Endodermal cell (in vitro differentiated cells): Measurements from ENCODE around the gene ANO6. TPM values are rescaled to one million over a fixed set of nuclear protein-coding genes. Genes with fewer than 3 reads are reported as not detected.
A peak's percentile ranks its signal among the peaks of the same experiment; 100 is the strongest.

Experiments used
- DNase-seq: peaks from one replicate; pipeline ENCODE4 v3.0.0-alpha.2; 2017
- H3K27ac ChIP-seq: 2 replicates; pipeline ENCODE4 v1.5.1; 2013; ENCODE audit warnings: mild to moderate bottlenecking, low read depth, low read length, moderate library complexity
- H3K27me3 ChIP-seq: 2 replicates; pipeline ENCODE4 v1.6.1; 2013; ENCODE audit warnings: mild to moderate bottlenecking, low read length, moderate library complexity; ENCODE audit not compliant: insufficient read depth, control insufficient read depth, poor library complexity, severe bottlenecking
- H3K36me3 ChIP-seq: 2 replicates; pipeline ENCODE4 v1.7.0; 2013; ENCODE audit warnings: mild to moderate bottlenecking, low read length, moderate library complexity; ENCODE audit not compliant: control insufficient read depth, insufficient read depth
- H3K4me1 ChIP-seq: one replicate; pipeline ENCODE4 v1.7.0; 2013; ENCODE audit warnings: low read length; ENCODE audit not compliant: control insufficient read depth, insufficient read depth
- H3K4me3 ChIP-seq: 2 replicates; pipeline ENCODE4 v1.5.1; 2013; ENCODE audit warnings: mild to moderate bottlenecking, low read length, moderate library complexity
- H3K9ac ChIP-seq: 2 replicates; pipeline ENCODE4 v1.6.1; 2013; ENCODE audit warnings: mild to moderate bottlenecking, low read length, moderate library complexity; ENCODE audit not compliant: poor library complexity, severe bottlenecking; ENCODE audit errors: extremely low read depth
- H3K9me3 ChIP-seq: 2 replicates; pipeline ENCODE4 v1.6.1; 2013; ENCODE audit warnings: mild to moderate bottlenecking, low read length, moderate library complexity; ENCODE audit not compliant: control insufficient read depth
- H3K27ac Mint-ChIP-seq: 2 replicates; pipeline ENCODE4 v1.8.0; 2020; ENCODE audit warnings: mixed read lengths
- H3K27me3 Mint-ChIP-seq: 2 replicates; pipeline ENCODE4 v1.8.0; 2021; ENCODE audit warnings: mild to moderate bottlenecking, mixed read lengths; ENCODE audit not compliant: insufficient read depth
- H3K36me3 Mint-ChIP-seq: 2 replicates; pipeline ENCODE4 v1.8.0; 2020; ENCODE audit warnings: low read depth, mixed read lengths
- H3K4me1 Mint-ChIP-seq: 2 replicates; pipeline ENCODE4 v1.8.0; 2020; ENCODE audit warnings: mixed read lengths
- H3K4me3 Mint-ChIP-seq: 2 replicates; pipeline ENCODE4 v1.8.0; 2020; ENCODE audit warnings: mild to moderate bottlenecking, moderate library complexity, mixed read lengths
- H3K9me3 Mint-ChIP-seq: 2 replicates; pipeline ENCODE4 v1.8.0; 2020; ENCODE audit warnings: mild to moderate bottlenecking, mixed read lengths
- WGBS, 2 experiments: methylation state at CpG; one replicate each; pipeline versions ENCODE4 v1.1.5 to v1.1.7; 2013; ENCODE audit warnings: missing lambda C conversion rate in 2 of 2, mixed read lengths in 1 of 2; ENCODE audit not compliant: insufficient coverage in 1 of 2, insufficient read length in 1 of 2; 5-methylcytosine and 5-hydroxymethylcytosine counted together
- total RNA-seq, 2 donors: library from RNA; stranded (reverse); fragmentation: NEBNext Ultra II Directional in 1 of 2; extraction: Animal tissue kit (Norgen Biotek cat#: 25700) in 1 of 2; gene quantifications; 2 replicates in 1 of 2; 3 replicates in 1 of 2; pipeline ENCODE4 v1.2.1, GENCODE V29; 2021
- TF ChIP-seq, protein P1 (sequence below): fragments of 200-600 bp; sonication (generic); conservative IDR thresholded peaks from 2 replicates; pipeline ENCODE4 v1.5.0; 2021; ENCODE audit warnings: antibody characterized with exemption, mild to moderate bottlenecking

ANO6 gene
- total RNA-seq, 2 donors from 2014 or later = 53.5 to 55.2 TPM

DNA sequence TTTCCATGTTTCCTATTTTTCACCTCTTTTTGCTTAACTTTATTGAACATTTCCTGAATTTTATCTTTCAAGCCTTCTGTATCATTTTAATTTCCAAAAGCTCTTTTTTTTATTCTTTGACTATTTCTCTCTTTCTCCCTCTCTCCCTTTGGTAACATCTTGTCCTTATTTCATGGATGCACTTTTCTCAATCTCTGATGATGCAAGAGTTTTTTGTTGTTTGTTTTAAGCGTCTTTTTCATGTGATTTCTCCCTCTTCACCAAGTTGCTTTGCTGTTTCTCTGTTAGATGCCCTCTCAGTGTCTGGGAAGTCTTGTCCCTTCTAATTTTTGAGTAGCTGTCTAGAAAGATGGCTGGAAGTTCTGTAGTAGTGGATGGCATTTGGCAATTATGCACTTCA lies 62.6 kb downstream of the ANO6 start:
- H3K27ac ChIP-seq = no peak overlapping the region
- H3K9ac ChIP-seq = no peak overlapping the region
- H3K27me3 ChIP-seq = no peaks in the 10 kb centered on the region
- 100% methylated on average over 1 of the region's 1 CpG for WGBS, 2 experiments
- Mint-ChIP-seq H3K4me3 (no peak overlapping the region), H3K27ac (no peak overlapping the region), H3K36me3 (peaks cover 28% of the 10 kb centered on the region), H3K9me3 (no peaks in the 10 kb centered on the region), H3K4me1 (peaks cover 12% of the 10 kb centered on the region), H3K27me3 (no peaks in the 10 kb centered on the region)
- H3K4me1 ChIP-seq = peaks cover 2% of the 10 kb centered on the region
- H3K4me3 ChIP-seq = no peak overlapping the region
- H3K9me3 ChIP-seq = no peaks in the 10 kb centered on the region
- H3K36me3 ChIP-seq = peaks cover 15% of the 10 kb centered on the region
- TF ChIP-seq, protein P1, sequence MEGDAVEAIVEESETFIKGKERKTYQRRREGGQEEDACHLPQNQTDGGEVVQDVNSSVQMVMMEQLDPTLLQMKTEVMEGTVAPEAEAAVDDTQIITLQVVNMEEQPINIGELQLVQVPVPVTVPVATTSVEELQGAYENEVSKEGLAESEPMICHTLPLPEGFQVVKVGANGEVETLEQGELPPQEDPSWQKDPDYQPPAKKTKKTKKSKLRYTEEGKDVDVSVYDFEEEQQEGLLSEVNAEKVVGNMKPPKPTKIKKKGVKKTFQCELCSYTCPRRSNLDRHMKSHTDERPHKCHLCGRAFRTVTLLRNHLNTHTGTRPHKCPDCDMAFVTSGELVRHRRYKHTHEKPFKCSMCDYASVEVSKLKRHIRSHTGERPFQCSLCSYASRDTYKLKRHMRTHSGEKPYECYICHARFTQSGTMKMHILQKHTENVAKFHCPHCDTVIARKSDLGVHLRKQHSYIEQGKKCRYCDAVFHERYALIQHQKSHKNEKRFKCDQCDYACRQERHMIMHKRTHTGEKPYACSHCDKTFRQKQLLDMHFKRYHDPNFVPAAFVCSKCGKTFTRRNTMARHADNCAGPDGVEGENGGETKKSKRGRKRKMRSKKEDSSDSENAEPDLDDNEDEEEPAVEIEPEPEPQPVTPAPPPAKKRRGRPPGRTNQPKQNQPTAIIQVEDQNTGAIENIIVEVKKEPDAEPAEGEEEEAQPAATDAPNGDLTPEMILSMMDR = no peak
- DNase-seq = no peak

DNA sequence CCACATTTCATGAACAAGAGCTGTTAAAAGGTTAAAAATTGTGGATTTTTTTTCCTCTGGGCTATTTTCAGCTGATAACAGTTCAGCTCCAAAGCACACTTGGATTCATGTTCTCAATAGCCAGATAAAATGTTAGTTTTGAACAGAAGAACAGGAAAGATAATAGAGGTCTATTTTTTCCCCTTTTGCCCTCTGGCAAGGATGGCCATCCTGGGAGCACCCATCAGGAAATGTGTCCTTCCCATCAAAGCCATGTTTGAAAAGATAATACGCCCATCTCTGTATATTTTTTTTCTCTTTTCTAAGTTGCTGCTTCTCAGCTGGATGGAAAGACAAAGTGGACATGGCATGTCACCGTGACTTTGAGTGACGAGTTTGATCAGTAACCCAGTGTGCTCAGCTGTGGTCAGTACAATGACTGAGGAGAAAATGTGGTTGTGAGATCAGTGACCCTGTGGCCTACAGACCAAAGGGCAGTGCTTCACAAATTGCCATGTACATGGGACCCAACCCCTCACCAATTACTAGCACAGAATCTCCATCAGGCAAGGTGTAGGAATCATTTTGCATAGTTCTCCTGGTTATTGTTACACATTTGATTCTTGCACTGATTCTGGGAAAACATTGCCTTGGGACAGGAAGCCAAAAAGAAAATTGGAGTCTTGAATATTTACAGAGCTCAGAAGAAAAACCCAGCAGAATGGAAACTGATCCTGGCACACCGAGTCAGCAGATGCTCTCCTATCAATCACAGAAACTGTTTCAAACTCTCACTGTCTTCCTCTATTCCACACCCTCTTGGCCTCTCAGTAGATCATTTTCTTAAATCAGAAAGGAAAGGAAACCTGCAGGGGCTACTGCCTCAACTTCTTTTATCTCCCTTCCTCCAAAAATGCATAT lies 64.3 kb downstream of the ANO6 start:
- H3K4me3 Mint-ChIP-seq = no peak overlapping the region
- no peaks in the 10 kb centered on the region for H3K27me3 ChIP-seq
- H3K9ac ChIP-seq = no peak overlapping the region
- H3K4me1 ChIP-seq = peaks cover 17% of the 10 kb centered on the region
- no peaks in the 10 kb centered on the region for H3K9me3 ChIP-seq
- DNase-seq = no peak
- H3K36me3 Mint-ChIP-seq = peaks cover 28% of the 10 kb centered on the region
- peaks cover 28% of the 10 kb centered on the region for H3K4me1 Mint-ChIP-seq
- H3K27ac ChIP-seq = no peak overlapping the region
- H3K27me3 Mint-ChIP-seq = no peaks in the 10 kb centered on the region
- TF ChIP-seq, protein P1 = no peak
- no peak overlapping the region for H3K4me3 ChIP-seq
- H3K36me3 ChIP-seq = peaks cover 15% of the 10 kb centered on the region
- no peaks in the 10 kb centered on the region for H3K9me3 Mint-ChIP-seq
- H3K27ac Mint-ChIP-seq = peak overlapping the region; percentile 4
- 83 to 93% methylated on average over 1 to 4 of the region's 4 CpGs for WGBS, 2 experiments

DNA sequence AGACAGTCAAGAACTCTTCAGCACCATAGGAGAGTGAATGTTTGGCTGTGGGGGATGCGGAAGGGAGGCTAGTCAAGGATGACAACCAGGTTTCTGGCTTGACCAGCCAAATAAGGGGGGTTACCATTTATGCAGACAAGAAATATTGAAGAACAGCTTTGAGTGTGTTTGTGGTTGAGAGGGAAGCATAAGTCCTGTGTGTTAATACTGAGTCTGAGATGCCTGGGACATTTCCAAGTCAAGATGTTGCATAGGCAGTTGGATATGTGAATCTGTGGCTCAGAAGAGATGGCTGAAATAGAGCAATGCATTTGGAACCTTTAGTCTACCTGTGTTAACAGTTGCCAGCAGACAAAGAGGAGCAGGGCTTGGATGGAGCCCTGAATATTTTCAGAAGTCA lies 66.1 kb downstream of the ANO6 start:
- Mint-ChIP-seq H3K4me3 (no peak overlapping the region), H3K36me3 (peaks cover 28% of the 10 kb centered on the region), H3K27ac (no peak overlapping the region), H3K27me3 (no peaks in the 10 kb centered on the region), H3K9me3 (no peaks in the 10 kb centered on the region), H3K4me1 (peaks cover 41% of the 10 kb centered on the region)
- Histone ChIP-seq H3K27me3 (no peaks in the 10 kb centered on the region), H3K27ac (no peak overlapping the region), H3K4me1 (peaks cover 17% of the 10 kb centered on the region), H3K4me3 (no peak overlapping the region), H3K9ac (no peak overlapping the region), H3K9me3 (no peaks in the 10 kb centered on the region), H3K36me3 (peaks cover 17% of the 10 kb centered on the region)
- TF ChIP-seq, protein P1 = no peak
- WGBS, 2 experiments = 97% methylated on average over 1 of the region's 1 CpG; no CpG with 5 or more reads in 1 of the 2 experiments
- DNase-seq = no peak
